ENCODE results near the gene TTBK1. TPM values are rescaled to one million over a fixed set of nuclear protein-coding genes. Genes with fewer than 3 reads are reported as not detected.

TTBK1 gene
- total RNA-seq, 1 experiment from 2014 or later = 0.68 TPM

DNA sequence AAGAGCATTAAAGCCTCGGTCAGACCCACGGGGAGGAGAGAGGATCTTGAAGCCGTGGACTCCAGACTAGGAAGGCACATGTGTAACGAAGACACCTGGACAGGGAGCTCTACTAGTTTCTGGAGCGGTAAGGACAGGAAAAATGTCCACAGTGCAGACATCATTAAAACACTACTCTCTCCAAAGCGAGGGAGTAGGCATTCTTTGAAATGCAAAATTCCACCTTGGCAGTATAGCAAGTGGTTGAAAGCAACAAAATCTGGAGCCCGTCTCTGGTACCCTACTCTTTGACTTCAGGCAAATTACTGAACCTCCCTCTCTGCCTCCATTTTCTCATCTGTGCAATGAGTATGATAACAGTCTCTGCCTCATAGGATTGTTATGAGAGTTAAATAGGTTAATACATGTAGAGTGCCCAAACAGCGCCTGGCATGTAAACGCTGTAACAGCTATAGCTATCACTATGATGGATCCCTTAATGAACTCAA, 65.8 kb downstream of the TTBK1 start:
- CTCF ChIA-PET = interaction anchor here (0.7 to 4.5 kb wide), 26 partner anchors 8 to 233 kb away, joined by 3 to 53 read pairs (median 4); partner anchors contain the start of genes DLK2, DNPH1, PTK7 and SLC22A7
- Mint-ChIP-seq H3K4me3 (peak overlapping the region; percentile 84), H3K9me3 (no peaks in the 10 kb centered on the region), H3K36me3 (peaks cover 4% of the 10 kb centered on the region), H3K27me3 (ENCODE audit: low read depth) (0 out of 2 replicates have a peak, but pooled peaks cover 4% of the 10 kb centered on the region), H3K27ac (peak overlapping the region; percentile 84; the same call in 1 of the 2 replicates), H3K4me1 (peaks cover 27% of the 10 kb centered on the region)
- TF ChIP-seq, protein P1, sequence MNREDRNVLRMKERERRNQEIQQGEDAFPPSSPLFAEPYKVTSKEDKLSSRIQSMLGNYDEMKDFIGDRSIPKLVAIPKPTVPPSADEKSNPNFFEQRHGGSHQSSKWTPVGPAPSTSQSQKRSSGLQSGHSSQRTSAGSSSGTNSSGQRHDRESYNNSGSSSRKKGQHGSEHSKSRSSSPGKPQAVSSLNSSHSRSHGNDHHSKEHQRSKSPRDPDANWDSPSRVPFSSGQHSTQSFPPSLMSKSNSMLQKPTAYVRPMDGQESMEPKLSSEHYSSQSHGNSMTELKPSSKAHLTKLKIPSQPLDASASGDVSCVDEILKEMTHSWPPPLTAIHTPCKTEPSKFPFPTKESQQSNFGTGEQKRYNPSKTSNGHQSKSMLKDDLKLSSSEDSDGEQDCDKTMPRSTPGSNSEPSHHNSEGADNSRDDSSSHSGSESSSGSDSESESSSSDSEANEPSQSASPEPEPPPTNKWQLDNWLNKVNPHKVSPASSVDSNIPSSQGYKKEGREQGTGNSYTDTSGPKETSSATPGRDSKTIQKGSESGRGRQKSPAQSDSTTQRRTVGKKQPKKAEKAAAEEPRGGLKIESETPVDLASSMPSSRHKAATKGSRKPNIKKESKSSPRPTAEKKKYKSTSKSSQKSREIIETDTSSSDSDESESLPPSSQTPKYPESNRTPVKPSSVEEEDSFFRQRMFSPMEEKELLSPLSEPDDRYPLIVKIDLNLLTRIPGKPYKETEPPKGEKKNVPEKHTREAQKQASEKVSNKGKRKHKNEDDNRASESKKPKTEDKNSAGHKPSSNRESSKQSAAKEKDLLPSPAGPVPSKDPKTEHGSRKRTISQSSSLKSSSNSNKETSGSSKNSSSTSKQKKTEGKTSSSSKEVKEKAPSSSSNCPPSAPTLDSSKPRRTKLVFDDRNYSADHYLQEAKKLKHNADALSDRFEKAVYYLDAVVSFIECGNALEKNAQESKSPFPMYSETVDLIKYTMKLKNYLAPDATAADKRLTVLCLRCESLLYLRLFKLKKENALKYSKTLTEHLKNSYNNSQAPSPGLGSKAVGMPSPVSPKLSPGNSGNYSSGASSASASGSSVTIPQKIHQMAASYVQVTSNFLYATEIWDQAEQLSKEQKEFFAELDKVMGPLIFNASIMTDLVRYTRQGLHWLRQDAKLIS (CRISPR knock-in tag; IDR thresholded peaks at IDR 0.05; ENCODE audit: borderline replicate concordance) = no peak
- TF ChIP-seq ZNF138 (CRISPR knock-in tag; conservative IDR thresholded peaks at IDR 0.05) (no peak), SMAD3 (CRISPR knock-in tag; IDR thresholded peaks at IDR 0.05; ENCODE audit: borderline replicate concordance) (peak; percentile 56; the same call in 1 of the 2 replicates), IRF2 (CRISPR knock-in tag; IDR thresholded peaks at IDR 0.05; ENCODE audit: borderline replicate concordance, low read depth) (no peak)
- no peak for DNase-seq (ENCODE audit: low spot score)
- ATAC-seq = peak; percentile 7
- POLR2A ChIA-PET = interaction anchor here (0.6 to 1.7 kb wide), 7 partner anchors 9 to 256 kb away, joined by 3 to 9 read pairs (median 4); partner anchors contain the start of genes CUL7, CUL9 and SLC22A7

- ATAC-seq = no peak
- Mint-ChIP-seq H3K9me3 (no peaks in the 10 kb centered on the region), H3K4me3 (no peak overlapping the region), H3K4me1 (peaks cover 27% of the 10 kb centered on the region), H3K36me3 (no peaks in the 10 kb centered on the region; the same call in 1 of the 2 replicates), H3K27me3 (ENCODE audit: low read depth) (0 out of 2 replicates have a peak, but pooled peaks cover 4% of the 10 kb centered on the region), H3K27ac (no peak overlapping the region)
- CTCF ChIA-PET = interaction anchor here (1.1 to 2.6 kb wide), 2 partner anchors 46 to 47 kb away, joined by 3 to 19 read pairs; no protein-coding TSS in a partner anchor
- POLR2A ChIA-PET = no interaction called here
- DNase-seq (ENCODE audit: low spot score) = no peak
- TF ChIP-seq, protein P2, sequence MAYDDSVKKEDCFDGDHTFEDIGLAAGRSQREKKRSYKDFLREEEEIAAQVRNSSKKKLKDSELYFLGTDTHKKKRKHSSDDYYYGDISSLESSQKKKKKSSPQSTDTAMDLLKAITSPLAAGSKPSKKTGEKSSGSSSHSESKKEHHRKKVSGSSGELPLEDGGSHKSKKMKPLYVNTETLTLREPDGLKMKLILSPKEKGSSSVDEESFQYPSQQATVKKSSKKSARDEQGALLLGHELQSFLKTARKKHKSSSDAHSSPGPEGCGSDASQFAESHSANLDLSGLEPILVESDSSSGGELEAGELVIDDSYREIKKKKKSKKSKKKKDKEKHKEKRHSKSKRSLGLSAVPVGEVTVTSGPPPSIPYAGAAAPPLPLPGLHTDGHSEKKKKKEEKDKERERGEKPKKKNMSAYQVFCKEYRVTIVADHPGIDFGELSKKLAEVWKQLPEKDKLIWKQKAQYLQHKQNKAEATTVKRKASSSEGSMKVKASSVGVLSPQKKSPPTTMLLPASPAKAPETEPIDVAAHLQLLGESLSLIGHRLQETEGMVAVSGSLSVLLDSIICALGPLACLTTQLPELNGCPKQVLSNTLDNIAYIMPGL (CRISPR knock-in tag; IDR thresholded peaks at IDR 0.05) = no peak
- TF ChIP-seq JAZF1 (CRISPR knock-in tag; IDR thresholded peaks at IDR 0.05) = no peak
- no peak for TF ChIP-seq ATF1 (CRISPR knock-in tag; IDR thresholded peaks at IDR 0.05)
- no peak for TF ChIP-seq IRF2 (CRISPR knock-in tag; IDR thresholded peaks at IDR 0.05; ENCODE audit: borderline replicate concordance, low read depth)
- no peak for TF ChIP-seq PRDM15 (CRISPR knock-in tag; IDR thresholded peaks at IDR 0.05)
- no peak for TF ChIP-seq CBFB (CRISPR knock-in tag; IDR thresholded peaks at IDR 0.05; ENCODE audit: low read depth)
- TF ChIP-seq, protein P3, sequence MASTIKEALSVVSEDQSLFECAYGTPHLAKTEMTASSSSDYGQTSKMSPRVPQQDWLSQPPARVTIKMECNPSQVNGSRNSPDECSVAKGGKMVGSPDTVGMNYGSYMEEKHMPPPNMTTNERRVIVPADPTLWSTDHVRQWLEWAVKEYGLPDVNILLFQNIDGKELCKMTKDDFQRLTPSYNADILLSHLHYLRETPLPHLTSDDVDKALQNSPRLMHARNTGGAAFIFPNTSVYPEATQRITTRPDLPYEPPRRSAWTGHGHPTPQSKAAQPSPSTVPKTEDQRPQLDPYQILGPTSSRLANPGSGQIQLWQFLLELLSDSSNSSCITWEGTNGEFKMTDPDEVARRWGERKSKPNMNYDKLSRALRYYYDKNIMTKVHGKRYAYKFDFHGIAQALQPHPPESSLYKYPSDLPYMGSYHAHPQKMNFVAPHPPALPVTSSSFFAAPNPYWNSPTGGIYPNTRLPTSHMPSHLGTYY (CRISPR knock-in tag; IDR thresholded peaks at IDR 0.05) = no peak
- TF ChIP-seq CREB1 (CRISPR knock-in tag; IDR thresholded peaks at IDR 0.05) = no peak
- TF ChIP-seq EMX1 (CRISPR knock-in tag; IDR thresholded peaks at IDR 0.05) = no peak
- TF ChIP-seq SMAD4 (CRISPR knock-in tag; IDR thresholded peaks at IDR 0.05) = no peak
- TF ChIP-seq SP1 (CRISPR knock-in tag; conservative IDR thresholded peaks at IDR 0.05) = no peak
- TF ChIP-seq, protein P4, sequence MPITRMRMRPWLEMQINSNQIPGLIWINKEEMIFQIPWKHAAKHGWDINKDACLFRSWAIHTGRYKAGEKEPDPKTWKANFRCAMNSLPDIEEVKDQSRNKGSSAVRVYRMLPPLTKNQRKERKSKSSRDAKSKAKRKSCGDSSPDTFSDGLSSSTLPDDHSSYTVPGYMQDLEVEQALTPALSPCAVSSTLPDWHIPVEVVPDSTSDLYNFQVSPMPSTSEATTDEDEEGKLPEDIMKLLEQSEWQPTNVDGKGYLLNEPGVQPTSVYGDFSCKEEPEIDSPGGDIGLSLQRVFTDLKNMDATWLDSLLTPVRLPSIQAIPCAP (CRISPR knock-in tag; IDR thresholded peaks at IDR 0.05) = no peak
- TF ChIP-seq RORB (CRISPR knock-in tag; IDR thresholded peaks at IDR 0.05) = no peak
- TF ChIP-seq, protein P5, sequence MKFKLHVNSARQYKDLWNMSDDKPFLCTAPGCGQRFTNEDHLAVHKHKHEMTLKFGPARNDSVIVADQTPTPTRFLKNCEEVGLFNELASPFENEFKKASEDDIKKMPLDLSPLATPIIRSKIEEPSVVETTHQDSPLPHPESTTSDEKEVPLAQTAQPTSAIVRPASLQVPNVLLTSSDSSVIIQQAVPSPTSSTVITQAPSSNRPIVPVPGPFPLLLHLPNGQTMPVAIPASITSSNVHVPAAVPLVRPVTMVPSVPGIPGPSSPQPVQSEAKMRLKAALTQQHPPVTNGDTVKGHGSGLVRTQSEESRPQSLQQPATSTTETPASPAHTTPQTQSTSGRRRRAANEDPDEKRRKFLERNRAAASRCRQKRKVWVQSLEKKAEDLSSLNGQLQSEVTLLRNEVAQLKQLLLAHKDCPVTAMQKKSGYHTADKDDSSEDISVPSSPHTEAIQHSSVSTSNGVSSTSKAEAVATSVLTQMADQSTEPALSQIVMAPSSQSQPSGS (CRISPR knock-in tag; IDR thresholded peaks at IDR 0.05; ENCODE audit: borderline replicate concordance, low read depth) = no peak
- no peak for TF ChIP-seq TP53 (CRISPR knock-in tag; IDR thresholded peaks at IDR 0.05)
- no peak for TF ChIP-seq PREB (CRISPR knock-in tag; IDR thresholded peaks at IDR 0.05; ENCODE audit: borderline replicate concordance)
Measured at GRCh38 chr6:43310134-43310533, 66.9 kb downstream of the TTBK1 start.

Measured in WTC11 (cell line).